ENCODE measurements around the gene VSX1.

Gene VSX1

GRCh38 chr20:25072226-25072811 is 9.6 kb downstream of the VSX1 start:
- no peak overlapping the region for H3K9ac ChIP-seq (ENCODE audit: low read length)
- H3K36me3 ChIP-seq (ENCODE audit: control insufficient read depth, insufficient read depth, low read length), result no peaks in the 10 kb centered on the region
- peaks cover 5% of the 10 kb centered on the region for H3K4me1 ChIP-seq (ENCODE audit: control insufficient read depth, insufficient read depth, low read length)
- peaks cover 18% of the 10 kb centered on the region for H3K27me3 ChIP-seq (ENCODE audit: control insufficient read depth, insufficient read depth, low read length)
- no peaks in the 10 kb centered on the region for H3K9me3 ChIP-seq (ENCODE audit: control insufficient read depth, low read length)
- H3K4me3 ChIP-seq (ENCODE audit: low read length), result no peak overlapping the region

- no peaks in the 10 kb centered on the region for H3K9me3 ChIP-seq (ENCODE audit: control insufficient read depth, low read length)
- peaks cover 13% of the 10 kb centered on the region for H3K27me3 ChIP-seq (ENCODE audit: control insufficient read depth, insufficient read depth, low read length)
- no peaks in the 10 kb centered on the region for H3K36me3 ChIP-seq (ENCODE audit: control insufficient read depth, insufficient read depth, low read length)
- no peak overlapping the region for H3K9ac ChIP-seq (ENCODE audit: low read length)
- H3K4me3 ChIP-seq (ENCODE audit: low read length), result no peak overlapping the region
- H3K4me1 ChIP-seq (ENCODE audit: control insufficient read depth, insufficient read depth, low read length), result no peaks in the 10 kb centered on the region
Measured at GRCh38 chr20:25071734-25072133, 10.2 kb downstream of the VSX1 start.

- Histone ChIP-seq H3K9ac (ENCODE audit: low read length) (no peak overlapping the region), H3K9me3 (ENCODE audit: control insufficient read depth, low read length) (no peaks in the 10 kb centered on the region), H3K36me3 (ENCODE audit: control insufficient read depth, insufficient read depth, low read length) (no peaks in the 10 kb centered on the region), H3K4me3 (ENCODE audit: low read length) (no peak overlapping the region), H3K4me1 (ENCODE audit: control insufficient read depth, insufficient read depth, low read length) (no peaks in the 10 kb centered on the region), H3K27me3 (ENCODE audit: control insufficient read depth, insufficient read depth, low read length) (peaks cover 13% of the 10 kb centered on the region)
Measured at GRCh38 chr20:25070821-25071473, 11.0 kb downstream of the VSX1 start.

- no peaks in the 10 kb centered on the region for H3K36me3 ChIP-seq (ENCODE audit: control insufficient read depth, insufficient read depth, low read length)
- H3K4me3 ChIP-seq (ENCODE audit: low read length), result no peak overlapping the region
- H3K9me3 ChIP-seq (ENCODE audit: control insufficient read depth, low read length), result no peaks in the 10 kb centered on the region
- peaks cover 10% of the 10 kb centered on the region for H3K27me3 ChIP-seq (ENCODE audit: control insufficient read depth, insufficient read depth, low read length)
- peaks cover 12% of the 10 kb centered on the region for H3K4me1 ChIP-seq (ENCODE audit: control insufficient read depth, insufficient read depth, low read length)
- no peak overlapping the region for H3K9ac ChIP-seq (ENCODE audit: low read length)
Measured at GRCh38 chr20:25067102-25067987, 14.6 kb downstream of the VSX1 start.

GRCh38 chr20:25066386-25066785 is 15.6 kb downstream of the VSX1 start:
- H3K36me3 ChIP-seq (ENCODE audit: control insufficient read depth, insufficient read depth, low read length), result no peaks in the 10 kb centered on the region
- H3K27me3 ChIP-seq (ENCODE audit: control insufficient read depth, insufficient read depth, low read length), result peaks cover 4% of the 10 kb centered on the region
- H3K9me3 ChIP-seq (ENCODE audit: control insufficient read depth, low read length), result no peaks in the 10 kb centered on the region
- no peak overlapping the region for H3K4me3 ChIP-seq (ENCODE audit: low read length)
- no peak overlapping the region for H3K9ac ChIP-seq (ENCODE audit: low read length)
- peaks cover 18% of the 10 kb centered on the region for H3K4me1 ChIP-seq (ENCODE audit: control insufficient read depth, insufficient read depth, low read length)

- Histone ChIP-seq H3K9me3 (ENCODE audit: control insufficient read depth, low read length) (no peaks in the 10 kb centered on the region), H3K36me3 (ENCODE audit: control insufficient read depth, insufficient read depth, low read length) (no peaks in the 10 kb centered on the region), H3K9ac (ENCODE audit: low read length) (no peak overlapping the region), H3K4me1 (ENCODE audit: control insufficient read depth, insufficient read depth, low read length) (peaks cover 24% of the 10 kb centered on the region), H3K4me3 (ENCODE audit: low read length) (no peak overlapping the region), H3K27me3 (ENCODE audit: control insufficient read depth, insufficient read depth, low read length) (no peaks in the 10 kb centered on the region)
Measured at GRCh38 chr20:25065625-25066338, 16.2 kb downstream of the VSX1 start.

GRCh38 chr20:25065072-25065624 is 16.8 kb downstream of the VSX1 start:
- peaks cover 31% of the 10 kb centered on the region for H3K4me1 ChIP-seq (ENCODE audit: control insufficient read depth, insufficient read depth, low read length)
- no peak overlapping the region for H3K4me3 ChIP-seq (ENCODE audit: low read length)
- H3K9me3 ChIP-seq (ENCODE audit: control insufficient read depth, low read length), result no peaks in the 10 kb centered on the region
- no peaks in the 10 kb centered on the region for H3K27me3 ChIP-seq (ENCODE audit: control insufficient read depth, insufficient read depth, low read length)
- H3K9ac ChIP-seq (ENCODE audit: low read length), result no peak overlapping the region
- H3K36me3 ChIP-seq (ENCODE audit: control insufficient read depth, insufficient read depth, low read length), result no peaks in the 10 kb centered on the region

GRCh38 chr20:25064561-25065071 is 17.3 kb downstream of the VSX1 start:
- no peak overlapping the region for H3K9ac ChIP-seq (ENCODE audit: low read length)

GRCh38 chr20:25063981-25064380 is 18.0 kb downstream of the VSX1 start:
- Histone ChIP-seq H3K4me1 (ENCODE audit: control insufficient read depth, insufficient read depth, low read length) (peaks cover 42% of the 10 kb centered on the region), H3K9ac (ENCODE audit: low read length) (no peak overlapping the region), H3K4me3 (ENCODE audit: low read length) (no peak overlapping the region), H3K27me3 (ENCODE audit: control insufficient read depth, insufficient read depth, low read length) (no peaks in the 10 kb centered on the region), H3K9me3 (ENCODE audit: control insufficient read depth, low read length) (no peaks in the 10 kb centered on the region), H3K36me3 (ENCODE audit: control insufficient read depth, insufficient read depth, low read length) (no peaks in the 10 kb centered on the region)

More at GRCh38 chr20:25064561-25065071, 17.3 kb downstream of the VSX1 start:
- Histone ChIP-seq H3K4me3 (ENCODE audit: low read length) (no peak overlapping the region), H3K4me1 (ENCODE audit: control insufficient read depth, insufficient read depth, low read length) (peaks cover 36% of the 10 kb centered on the region), H3K36me3 (ENCODE audit: control insufficient read depth, insufficient read depth, low read length) (no peaks in the 10 kb centered on the region), H3K27me3 (ENCODE audit: control insufficient read depth, insufficient read depth, low read length) (no peaks in the 10 kb centered on the region), H3K9me3 (ENCODE audit: control insufficient read depth, low read length) (no peaks in the 10 kb centered on the region)

GRCh38 chr20:25063546-25063945 is 18.4 kb downstream of the VSX1 start:
- no peaks in the 10 kb centered on the region for H3K27me3 ChIP-seq (ENCODE audit: control insufficient read depth, insufficient read depth, low read length)
- no peak overlapping the region for H3K4me3 ChIP-seq (ENCODE audit: low read length)
- no peaks in the 10 kb centered on the region for H3K36me3 ChIP-seq (ENCODE audit: control insufficient read depth, insufficient read depth, low read length)
- peaks cover 47% of the 10 kb centered on the region for H3K4me1 ChIP-seq (ENCODE audit: control insufficient read depth, insufficient read depth, low read length)
- no peaks in the 10 kb centered on the region for H3K9me3 ChIP-seq (ENCODE audit: control insufficient read depth, low read length)
- no peak overlapping the region for H3K9ac ChIP-seq (ENCODE audit: low read length)

- no peak overlapping the region for H3K9ac ChIP-seq (ENCODE audit: low read length)
- no peaks in the 10 kb centered on the region for H3K36me3 ChIP-seq (ENCODE audit: control insufficient read depth, insufficient read depth, low read length)
Measured at GRCh38 chr20:25062841-25063240, 19.1 kb downstream of the VSX1 start.

More at GRCh38 chr20:25062841-25063240, 19.1 kb downstream of the VSX1 start:
- no peaks in the 10 kb centered on the region for H3K9me3 ChIP-seq (ENCODE audit: control insufficient read depth, low read length)
- peaks cover 50% of the 10 kb centered on the region for H3K4me1 ChIP-seq (ENCODE audit: control insufficient read depth, insufficient read depth, low read length)
- no peaks in the 10 kb centered on the region for H3K27me3 ChIP-seq (ENCODE audit: control insufficient read depth, insufficient read depth, low read length)
- H3K4me3 ChIP-seq (ENCODE audit: low read length), result no peak overlapping the region

Measured in mucosa of stomach (tissue), 1 donor.